ENCODE measurements around the gene EDRF1.

- no peak for TF ChIP-seq CTCF (IDR thresholded peaks at IDR 0.05)
- no peak for TF ChIP-seq ZNF263 (CRISPR knock-in tag; IDR thresholded peaks at IDR 0.05; ENCODE audit: low read depth)
- no peak for TF ChIP-seq NR2C2 (CRISPR knock-in tag; IDR thresholded peaks at IDR 0.05)
- TF ChIP-seq MYBL2 (CRISPR knock-in tag; IDR thresholded peaks at IDR 0.05), result no peak
- TF ChIP-seq HMGXB4 (CRISPR knock-in tag; IDR thresholded peaks at IDR 0.05), result no peak
- no peak for TF ChIP-seq ARID4B (CRISPR knock-in tag; IDR thresholded peaks at IDR 0.05; ENCODE audit: borderline replicate concordance)
- no peak for TF ChIP-seq E2F5 (CRISPR knock-in tag; IDR thresholded peaks at IDR 0.05)
- TF ChIP-seq USF2 (CRISPR knock-in tag; IDR thresholded peaks at IDR 0.05), result no peak
- TF ChIP-seq E2F1 (CRISPR knock-in tag; IDR thresholded peaks at IDR 0.05), result no peak
- no peak for TF ChIP-seq MXD4 (CRISPR knock-in tag; IDR thresholded peaks at IDR 0.05; ENCODE audit: borderline replicate concordance)
- TF ChIP-seq CREB1 (CRISPR knock-in tag; IDR thresholded peaks at IDR 0.05), result no peak
- TF ChIP-seq RELA (CRISPR knock-in tag; IDR thresholded peaks at IDR 0.05; ENCODE audit: borderline replicate concordance), result no peak
Measured at GRCh38 chr10:125783957-125784356, 64.4 kb downstream of the EDRF1 start.
